Mucosa of gallbladder (tissue), 1 donor: Measurements from ENCODE around the gene SDK2. TPM values are rescaled to one million over a fixed set of nuclear protein-coding genes. Genes with fewer than 3 reads are reported as not detected.
"Not testable (repeated sequence)": the region's sequence is repeated elsewhere in the genome, so short reads cannot be mapped to it uniquely, and the experiment has no call there.

Experiments
- DNase-seq: peaks from one replicate; pipeline ENCODE4 v3.0.0-alpha.2; 2020; ENCODE audit warnings: low spot score
- total RNA-seq: library from RNA; stranded (reverse); gene quantifications from one replicate; pipeline ENCODE4 v1.2.1, GENCODE V29; 2021
- donor health status: DM: no; HTN: no; CAD: no.

Gene SDK2
- total RNA-seq, 1 donor from 2014 or later: 12.9 TPM

DNA sequence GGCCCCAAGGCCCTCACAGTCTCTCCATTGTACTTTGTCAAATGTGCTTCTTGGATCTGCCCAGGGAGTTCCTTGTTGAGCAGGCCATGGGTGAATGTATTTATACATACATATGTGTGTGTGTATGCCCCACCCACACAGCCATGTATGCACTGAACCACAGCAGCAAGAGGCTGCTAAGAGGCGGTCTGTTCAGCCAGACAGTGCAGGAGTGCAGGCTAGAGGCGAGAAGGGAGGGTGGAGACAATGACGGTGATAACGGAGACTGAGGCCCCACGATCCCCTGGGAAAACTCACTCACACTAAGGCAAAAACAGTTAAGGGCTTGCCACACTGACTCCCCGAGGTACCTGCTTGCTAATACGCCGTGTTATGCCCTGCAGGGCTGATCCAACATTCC is 181.4 kb downstream of the SDK2 start:
- DNase-seq: no peak

DNA sequence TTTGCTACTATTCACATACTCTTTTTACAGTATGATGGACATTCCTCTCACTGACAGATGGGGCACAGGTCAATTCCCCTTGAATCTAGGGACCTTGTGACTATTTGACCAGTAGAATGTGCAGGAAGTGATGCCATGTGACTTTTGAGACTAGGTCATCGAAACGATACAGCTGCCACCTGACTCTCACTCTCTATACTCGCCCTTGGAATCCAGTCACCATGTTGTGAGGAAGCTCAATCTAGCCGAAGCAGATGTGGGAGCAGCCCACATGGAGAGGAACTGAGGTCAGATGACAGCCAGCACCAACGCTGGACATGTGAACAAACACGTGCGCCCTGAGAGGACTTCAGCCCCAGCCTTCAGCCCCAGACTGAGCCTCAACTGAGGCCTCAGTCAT is 184.3 kb downstream of the SDK2 start:
- DNase-seq: no peak

DNA sequence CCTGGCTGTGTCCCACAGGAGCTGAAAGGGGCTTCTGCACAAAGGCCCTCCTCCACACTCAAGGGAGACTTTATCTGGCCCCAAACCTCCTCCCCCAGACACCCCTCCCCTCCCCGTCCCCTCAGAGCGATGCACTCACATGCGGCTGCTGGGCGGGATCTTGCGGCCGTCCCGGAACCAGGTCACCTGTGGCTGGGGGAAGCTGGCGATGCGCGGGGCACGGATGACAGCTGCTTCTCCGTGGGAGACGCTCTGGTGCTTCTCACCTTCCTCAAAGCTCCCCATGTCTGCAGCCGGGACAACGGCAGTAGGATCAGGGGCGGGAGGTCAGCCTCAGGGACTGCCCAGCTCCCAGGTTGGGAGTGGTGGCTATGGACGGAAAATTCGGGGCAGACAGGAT is 188.5 kb downstream of the SDK2 start:
- no peak for DNase-seq

DNA sequence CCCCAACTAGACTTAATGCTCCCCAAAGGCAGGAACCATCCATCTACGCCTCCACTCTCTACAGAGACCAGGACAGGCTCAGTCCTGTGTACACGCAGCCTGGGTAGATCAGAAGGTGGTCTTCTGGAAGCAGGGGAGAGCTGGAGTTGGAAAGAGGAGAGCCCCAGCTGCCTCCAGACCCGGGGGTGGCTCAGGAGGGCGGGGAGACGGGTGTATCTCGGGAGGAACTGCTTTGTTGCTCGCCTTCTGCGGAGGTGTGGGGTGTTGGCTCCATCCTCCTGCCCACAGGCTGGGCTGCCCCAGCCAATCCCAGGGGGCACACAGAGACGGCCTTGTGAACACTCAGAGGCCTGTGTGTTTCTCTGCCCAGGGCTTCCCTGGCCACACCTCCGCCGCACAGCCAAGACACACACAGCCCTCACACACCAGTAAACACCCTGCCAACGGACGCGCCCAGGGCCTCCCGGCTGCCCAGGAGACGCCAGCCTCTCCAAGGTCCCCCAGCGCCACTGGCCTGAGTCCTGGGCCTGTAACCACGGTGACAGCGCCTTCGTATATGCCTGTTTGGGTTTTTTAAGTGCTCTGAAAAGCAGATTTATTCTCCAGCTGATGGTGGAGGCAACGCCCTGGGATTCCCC is 189.1 kb downstream of the SDK2 start:
- DNase-seq: peak; percentile 20

DNA sequence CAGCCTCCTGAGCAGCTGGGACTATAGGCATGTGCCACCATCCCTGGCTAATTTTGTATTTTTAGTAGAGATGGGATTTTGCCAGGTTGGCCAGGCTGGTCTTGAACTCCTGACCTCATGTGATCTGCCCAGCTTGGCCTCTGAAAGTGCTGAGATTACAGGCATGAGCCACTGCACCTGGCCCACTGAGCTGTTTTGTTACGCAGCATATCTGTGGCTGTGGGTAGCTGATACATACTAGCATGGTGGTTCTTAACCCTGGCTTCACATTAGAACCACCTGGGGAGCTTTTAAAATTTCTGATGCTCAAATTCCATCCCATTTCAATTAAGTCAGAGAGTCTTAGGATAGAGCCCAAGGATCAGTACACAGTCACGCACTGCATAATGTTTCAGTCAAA is 190.8 kb downstream of the SDK2 start:
- DNase-seq: not testable (repeated sequence)

DNA sequence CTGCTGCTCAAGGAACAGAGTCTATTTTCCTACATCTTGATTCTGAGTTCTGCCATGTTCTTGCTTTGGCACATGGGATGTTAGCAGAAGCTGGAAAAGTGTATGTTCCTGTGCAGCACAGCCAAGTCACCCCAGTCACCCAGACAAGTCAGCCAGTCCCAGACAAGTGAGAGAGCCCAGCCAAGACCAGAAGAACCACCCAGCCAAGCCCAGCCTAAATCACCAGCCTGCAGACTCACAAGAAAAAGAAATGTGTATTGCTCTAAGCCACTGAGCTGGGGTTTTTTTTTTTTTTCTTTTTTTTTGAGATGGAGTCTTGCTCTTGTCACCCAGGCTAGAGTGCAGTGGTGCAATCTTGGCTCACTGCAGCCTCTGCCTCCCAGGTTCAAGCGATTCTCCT is 191.2 kb downstream of the SDK2 start:
- no peak for DNase-seq

DNA sequence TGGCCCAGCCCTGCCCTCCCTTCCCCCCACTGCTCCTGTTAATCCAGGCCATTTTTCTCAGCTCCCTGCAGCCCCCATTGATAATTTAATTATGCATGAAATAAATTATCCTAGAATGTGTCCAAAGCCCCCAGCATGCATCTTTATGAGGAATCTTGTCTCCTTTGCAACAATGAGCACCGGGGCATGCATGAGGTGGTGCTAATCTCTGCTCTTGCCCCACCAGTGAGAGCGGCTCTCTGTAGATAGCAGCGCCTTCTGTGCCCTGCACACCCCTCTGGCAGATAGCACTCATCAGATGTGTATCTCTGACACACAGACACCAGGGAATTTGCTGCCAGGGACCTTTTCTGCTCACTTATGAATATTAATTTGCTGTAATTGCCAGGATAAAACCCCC is 192.2 kb downstream of the SDK2 start:
- DNase-seq: no peak

DNA sequence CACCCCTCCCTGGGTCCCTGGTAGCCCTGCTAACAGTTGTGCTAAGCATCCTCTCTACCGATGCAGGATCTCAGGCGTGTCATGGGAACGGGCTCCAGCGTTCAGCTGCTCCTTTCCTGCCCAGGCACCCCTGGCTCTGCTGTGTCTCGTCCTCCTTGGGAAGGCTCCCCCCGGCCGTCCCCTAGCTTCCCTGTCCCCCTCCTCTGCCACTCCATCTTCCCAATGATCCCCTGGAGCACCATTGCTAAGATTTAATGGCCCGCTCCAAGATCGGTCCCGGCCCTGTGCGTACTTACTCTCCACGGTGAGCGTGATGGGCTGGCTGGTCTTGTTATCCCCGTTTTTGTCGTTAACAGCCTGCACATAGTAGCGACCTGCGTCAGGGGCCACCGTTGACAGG is 196.9 kb downstream of the SDK2 start:
- no peak for DNase-seq

DNA sequence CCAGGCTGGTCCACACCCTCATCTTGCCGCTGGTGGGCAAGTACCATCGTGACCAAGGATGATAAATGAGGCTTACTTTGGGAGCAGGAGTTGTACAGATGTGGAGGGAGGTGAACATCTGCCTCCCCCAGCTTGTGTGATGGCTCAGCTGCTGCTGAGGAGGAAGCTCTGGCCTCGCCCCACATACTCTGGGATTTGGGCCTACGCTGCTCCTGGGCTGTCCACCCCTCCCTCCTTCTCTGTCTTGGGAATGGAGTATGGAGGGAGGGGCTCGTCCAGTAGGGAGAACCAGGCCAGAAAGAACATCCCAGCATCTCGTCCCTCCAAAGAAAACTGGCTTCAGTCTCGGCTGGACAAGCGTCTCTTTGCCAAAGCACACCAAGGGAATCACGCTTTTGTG is 197.6 kb downstream of the SDK2 start:
- DNase-seq: no peak

DNA sequence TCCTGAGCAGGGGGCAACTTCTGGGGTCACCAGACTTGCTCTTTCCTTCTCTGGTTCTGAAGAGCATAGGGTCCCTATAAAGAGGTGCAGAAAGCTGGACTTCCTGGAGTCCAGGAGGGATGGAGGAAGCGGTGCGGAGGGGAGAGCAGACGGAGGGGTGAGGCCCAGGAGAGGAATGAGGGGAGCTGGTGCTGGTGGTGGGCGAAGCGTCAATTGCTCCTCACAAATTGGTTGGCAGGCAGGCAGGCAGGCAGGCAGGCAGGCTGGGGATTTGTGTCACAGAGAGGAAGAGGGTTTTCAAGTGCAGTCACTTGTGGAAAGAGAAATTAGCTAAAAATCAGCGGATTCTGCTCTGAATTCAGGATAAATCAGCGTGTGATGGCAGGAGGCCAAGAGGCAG is 198.8 kb downstream of the SDK2 start:
- DNase-seq: no peak

DNA sequence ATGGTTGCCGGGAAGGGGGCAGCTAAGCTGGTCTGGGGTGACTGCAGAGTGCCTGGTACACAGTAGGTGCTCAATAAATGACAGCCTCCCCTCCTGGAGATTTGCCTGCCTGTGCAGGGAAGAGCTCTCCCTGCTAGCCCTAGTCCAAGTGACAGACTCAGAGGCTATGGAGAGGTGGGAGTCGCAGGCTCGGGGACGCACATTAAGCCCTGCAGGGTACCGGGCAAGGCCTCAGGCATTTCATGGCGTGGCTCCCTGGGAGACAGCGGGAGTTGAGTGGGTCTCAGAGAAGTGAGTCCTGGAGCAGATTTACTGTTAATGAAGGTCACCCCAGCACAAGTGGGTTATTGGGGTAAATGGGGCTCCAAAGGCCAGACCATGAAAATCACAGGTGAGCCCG is 200.2 kb downstream of the SDK2 start:
- no peak for DNase-seq

DNA sequence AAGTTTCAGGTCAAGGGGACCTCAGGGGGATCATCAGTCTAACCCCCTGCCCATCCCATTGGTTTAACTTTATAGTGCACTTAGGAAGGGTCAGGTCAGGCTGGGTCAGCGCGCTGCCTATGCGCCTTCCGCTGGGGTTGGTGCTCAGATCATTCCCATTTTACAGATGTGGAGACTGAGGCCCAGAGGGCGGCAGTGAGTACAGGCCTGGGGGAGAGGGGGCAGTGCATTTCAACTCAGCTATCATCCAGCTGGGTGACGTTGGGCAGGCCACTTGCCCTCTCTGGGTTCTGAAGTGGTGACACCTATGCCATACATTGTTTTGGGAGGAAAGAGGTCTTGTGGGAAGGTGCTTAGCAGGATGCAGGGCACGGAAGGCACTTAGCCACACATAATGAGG is 204.6 kb downstream of the SDK2 start:
- DNase-seq: no peak

DNA sequence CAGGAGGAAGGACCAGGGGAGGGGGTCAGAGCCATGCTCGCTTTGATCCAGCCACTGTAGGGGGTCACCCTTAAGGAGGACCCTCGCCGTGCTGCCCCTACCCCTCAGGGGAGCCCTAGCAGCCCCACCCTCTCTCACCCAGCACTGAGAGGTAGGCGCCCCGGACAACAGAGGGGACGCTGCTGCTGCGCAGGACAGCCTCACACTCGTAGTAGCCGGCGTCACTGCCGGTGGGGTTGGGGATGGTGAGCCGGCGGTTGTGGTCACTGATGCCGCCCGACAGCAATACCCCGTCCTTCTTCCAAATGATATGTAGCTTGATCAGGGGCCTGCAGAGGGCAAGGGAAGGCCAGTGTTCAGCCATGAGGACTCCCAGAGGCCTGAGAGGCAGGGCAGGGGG is 206.4 kb downstream of the SDK2 start:
- no peak for DNase-seq

DNA sequence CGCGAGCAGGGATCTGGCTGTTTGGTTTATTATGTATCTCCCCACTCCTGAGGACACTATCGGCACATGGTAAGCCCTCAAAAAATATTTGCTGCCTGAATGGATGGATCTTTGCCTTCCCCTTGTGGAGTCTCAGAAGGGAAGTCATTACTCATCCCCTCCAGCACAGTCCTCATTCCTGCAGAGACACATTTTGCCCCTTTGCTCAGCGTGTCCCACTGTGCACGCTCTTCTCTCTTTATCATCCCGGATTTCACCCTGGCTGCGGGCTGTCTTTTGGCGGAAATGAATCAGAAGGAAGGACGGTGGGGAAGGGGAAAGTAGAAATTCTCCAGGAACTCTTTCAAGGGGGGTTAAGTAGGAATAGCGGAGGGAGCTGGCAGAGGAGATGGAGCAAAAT is 207.3 kb downstream of the SDK2 start:
- no peak for DNase-seq

DNA sequence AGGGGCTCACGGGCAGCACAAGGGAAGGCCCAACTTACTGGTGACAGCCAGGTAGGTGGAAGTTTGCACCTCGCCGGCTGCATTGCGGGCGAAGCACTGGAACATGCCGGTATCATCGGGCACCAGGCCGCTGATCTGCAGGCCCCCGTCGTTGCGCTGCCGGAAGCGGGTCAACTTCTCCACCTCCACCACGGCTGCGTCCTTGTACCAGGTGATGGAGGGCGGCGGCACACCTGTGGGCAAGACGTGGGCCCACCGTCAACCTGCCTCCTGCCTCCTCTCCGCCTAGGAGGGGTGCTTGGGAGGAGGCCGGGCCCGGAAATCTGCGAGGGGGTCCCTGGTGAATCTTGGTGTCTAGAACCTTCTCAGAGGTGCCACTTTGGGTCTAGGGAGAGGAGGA is 208.8 kb downstream of the SDK2 start:
- DNase-seq: no peak

DNA sequence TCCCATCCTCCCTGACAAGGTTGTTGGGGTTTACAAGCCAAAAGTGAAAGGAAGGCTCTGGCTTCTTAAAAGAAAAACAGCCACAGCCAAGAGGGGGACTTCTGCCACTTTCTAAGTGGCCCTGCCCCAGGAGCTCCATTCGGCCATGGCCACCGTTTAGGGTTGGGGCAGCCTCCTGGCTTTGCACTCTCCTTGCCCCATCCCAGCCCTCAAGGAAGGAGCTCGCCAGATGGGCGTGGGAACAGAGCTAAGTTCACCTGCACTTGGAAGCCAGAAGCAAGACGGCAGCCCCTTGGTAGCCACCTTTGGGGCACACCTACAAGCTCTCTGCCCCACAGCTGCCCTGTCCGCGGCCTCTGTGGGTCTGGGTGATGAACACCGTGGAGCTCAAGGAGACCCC is 210.1 kb downstream of the SDK2 start:
- no peak for DNase-seq

DNA sequence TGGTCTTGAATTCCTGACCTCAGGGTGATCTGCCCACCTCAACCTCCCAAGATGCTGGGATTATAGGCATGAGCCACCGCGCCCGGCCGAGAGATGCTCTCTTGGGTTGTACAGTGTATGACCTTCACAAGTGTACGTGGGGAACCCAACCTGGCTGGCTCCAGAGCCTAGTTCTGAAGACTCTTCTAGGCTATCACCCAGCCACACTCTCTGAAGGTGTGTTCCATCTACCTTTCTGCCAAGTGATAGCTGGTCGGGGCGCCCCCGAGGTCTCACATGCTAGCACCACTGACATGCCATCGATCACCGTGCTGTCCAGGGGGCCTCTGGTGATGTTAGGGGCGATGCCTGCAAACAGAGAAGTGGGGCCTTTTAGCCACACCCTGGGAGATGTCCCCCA is 210.7 kb downstream of the SDK2 start:
- no peak for DNase-seq

DNA sequence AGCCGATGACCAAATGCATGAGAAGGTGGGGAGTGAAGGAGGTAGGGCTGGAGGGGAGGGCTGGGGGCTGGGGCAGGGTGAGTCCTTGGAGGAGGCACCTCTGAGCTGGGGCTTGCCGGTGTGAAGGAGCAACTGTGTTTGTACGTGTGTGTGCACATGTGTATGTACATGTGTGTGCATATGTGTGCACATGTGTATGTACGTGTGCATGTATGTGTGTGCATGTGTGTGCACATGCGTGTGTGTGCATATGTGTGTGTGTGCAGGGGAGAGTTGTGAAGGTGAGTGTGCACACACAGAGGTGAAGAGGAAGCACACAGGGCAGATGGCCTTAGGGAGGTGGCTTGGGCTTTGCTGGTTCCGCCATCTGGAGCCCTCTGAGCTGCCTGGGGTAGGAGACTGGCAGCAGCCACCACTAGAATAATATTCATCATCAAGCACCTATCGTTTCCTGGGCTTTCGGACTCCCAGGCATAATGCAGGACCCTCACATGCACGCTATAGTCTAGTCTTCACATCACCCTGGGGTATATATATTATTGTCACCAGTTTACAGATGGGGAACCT is 211.5 kb downstream of the SDK2 start:
- DNase-seq: no peak

DNA sequence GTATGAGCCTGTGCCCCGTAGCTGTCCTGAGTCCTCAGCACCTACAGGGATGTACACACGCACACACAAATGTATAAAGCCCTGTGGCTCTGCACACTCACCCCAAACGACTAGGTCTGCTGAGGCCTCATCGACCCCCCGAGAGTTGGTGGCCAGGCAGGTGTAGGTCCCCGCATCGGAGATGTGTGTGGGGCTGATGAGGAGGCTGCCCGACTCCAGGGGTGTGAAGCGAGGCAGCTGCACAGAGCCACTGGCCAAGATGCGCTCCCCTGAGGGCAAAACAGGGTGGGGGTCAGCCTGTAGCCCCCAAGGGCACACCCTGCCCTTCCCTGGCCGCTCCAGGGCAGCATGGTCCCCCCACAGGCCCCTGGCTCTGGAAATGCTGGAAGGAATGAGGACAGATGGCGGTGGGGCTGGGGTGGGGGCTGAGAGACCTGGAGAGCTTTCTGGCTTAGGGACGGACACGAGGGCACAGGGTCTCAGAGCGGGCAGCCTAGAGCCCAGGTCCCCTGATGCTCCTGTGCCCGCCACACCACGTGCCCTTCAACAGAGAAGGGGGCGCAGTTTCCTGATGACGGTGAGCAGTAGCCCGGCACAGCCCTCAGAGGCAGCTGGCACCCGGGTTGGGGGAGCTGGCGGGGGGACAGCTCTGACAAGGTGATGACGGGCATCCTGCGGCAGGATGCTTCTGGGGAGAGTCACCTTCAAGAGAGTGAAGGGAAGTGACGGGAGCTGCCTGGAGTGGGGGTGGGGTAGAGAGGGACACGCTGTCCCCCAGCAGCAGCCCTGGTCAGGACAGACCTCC is 212.6 kb downstream of the SDK2 start:
- DNase-seq: no peak

DNA sequence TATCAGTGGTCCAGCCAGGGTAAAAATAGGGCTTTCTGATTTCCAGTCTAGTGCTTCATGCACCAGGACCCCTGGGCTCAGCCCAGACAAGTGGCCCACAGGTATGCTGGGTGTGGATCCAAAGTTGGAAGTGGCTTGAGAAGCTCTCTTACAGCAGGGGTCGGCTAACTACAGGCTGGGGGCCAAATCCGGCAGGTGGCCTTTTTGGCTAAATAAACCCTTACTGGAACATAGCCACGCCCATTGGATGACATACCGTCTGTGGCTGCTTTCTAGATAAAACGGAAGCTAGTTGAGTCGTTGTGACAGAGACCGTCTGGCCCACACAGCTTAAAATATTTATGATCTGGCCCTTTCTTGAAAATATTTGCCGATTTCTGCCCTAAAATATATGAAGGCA is 213.4 kb downstream of the SDK2 start:
- DNase-seq: peak; percentile 16

DNA sequence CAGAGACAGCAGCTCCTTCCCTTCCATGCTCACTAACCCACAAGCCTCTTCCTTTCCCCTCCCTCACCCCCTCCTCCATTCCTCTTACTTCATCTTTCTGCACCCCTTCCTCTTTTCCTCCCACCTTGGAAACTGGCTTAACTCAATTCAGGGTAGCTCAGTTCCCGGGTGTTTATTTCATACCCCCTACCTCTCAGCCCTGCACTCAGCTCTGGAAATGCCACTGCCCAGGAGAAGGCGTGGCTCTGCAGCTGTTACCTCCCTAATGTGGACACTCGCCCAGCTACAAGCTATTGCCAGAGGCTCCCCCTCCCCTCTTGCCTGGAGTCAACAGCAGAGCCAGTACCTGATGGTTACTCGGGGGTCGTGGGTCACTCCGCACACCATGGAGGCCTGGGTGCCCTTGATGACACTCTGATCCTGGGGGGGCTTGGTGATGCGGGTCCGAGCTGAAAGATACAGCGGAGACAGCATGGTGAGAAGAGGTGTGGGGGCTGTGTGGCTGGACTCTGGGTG is 214.0 kb downstream of the SDK2 start:
- no peak for DNase-seq

DNA sequence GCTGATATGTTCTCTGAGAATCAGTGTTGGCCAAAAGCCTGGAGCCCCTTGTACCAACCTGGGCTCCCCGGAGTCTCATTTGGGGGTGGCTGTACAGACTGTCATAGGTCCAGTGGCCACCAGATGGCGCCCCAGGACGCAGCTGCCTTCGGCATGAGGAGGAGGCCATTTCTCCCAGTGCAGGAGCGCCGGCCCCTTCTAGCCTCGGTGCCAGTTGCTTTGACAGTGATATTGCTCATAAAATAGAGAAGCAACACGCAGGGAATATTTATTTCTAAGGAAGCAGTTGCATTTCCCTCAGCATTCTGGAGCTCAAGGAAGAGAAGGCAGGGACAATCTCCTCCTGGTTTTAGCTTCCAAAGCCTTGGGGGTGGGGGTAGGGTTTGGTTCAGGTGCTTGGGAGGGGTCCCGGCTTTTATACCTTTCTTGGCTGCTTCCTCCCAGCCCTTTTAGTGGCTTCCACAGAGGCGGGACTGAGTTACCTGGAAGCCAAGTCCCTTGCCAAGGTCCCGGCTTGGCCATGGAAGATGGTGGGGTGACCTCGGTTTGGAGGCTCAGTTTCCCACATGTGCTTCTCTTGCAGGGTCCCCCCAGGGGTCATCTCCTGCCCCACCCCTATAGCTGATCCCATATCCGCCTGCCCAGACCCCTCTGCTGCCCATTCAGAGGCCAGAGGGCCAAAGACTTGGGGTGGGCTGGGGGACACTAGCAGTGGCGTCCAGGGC is 214.6 kb downstream of the SDK2 start:
- peak; percentile 87 for DNase-seq
